IPS DF 6.9 (cell line): ENCODE measurements around the gene BACE1-AS.

ENCODE experiments used
- DNase-seq: peaks from one replicate; pipeline ENCODE4 v3.0.0-alpha.2; 2013; ENCODE audit warnings: low read depth, low spot score
- H3K27ac ChIP-seq: one replicate; pipeline ENCODE4 v1.5.1; 2013; ENCODE audit warnings: low read length, control low read depth
- H3K27me3 ChIP-seq: 2 replicates; pipeline ENCODE4 v1.6.1; 2013; ENCODE audit warnings: mild to moderate bottlenecking, low read length; ENCODE audit not compliant: control insufficient read depth, insufficient read depth
- H3K36me3 ChIP-seq: 2 replicates; pipeline ENCODE4 v1.6.1; 2013; ENCODE audit warnings: low read length; ENCODE audit not compliant: control insufficient read depth, insufficient read depth
- H3K4me1 ChIP-seq: 2 replicates; pipeline ENCODE4 v1.6.1; 2013; ENCODE audit warnings: low read length; ENCODE audit not compliant: control insufficient read depth, insufficient read depth
- H3K4me3 ChIP-seq: 2 replicates; pipeline ENCODE4 v1.5.1; 2013; ENCODE audit warnings: mild to moderate bottlenecking, low read length
- H3K9me3 ChIP-seq: 2 replicates; pipeline ENCODE4 v1.6.1; 2013; ENCODE audit warnings: low read length, inconsistent platforms; ENCODE audit not compliant: control insufficient read depth, insufficient read depth
- WGBS: extraction: QIAGEN DNeasy Blood & Tissue Kit; methylation state at CpG from one replicate; pipeline ENCODE4 v1.1.7; 2013; ENCODE audit warnings: mixed read lengths, missing lambda C conversion rate; ENCODE audit not compliant: insufficient read length, insufficient coverage; 5-methylcytosine and 5-hydroxymethylcytosine counted together

The BACE1-AS gene

DNA sequence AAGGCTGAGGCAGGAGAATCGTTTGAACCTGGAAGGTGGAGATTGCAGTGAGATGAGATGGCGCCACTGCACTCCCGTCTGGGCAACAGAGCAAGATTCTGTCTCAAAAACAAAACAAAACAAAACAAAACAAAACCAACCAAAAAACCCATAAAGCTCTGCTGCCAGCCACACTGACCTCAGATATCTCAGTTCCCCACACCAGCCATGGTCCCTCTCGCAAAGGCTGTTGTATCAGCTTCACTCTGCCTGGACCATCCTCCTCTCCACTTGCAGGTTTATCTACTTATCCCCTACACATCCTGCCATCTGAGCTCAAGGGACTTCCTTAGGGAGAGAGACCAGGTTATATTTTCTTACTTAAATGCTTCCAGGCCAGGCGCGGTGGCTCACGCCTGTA is 11.1 kb downstream of the BACE1-AS start:
- DNase-seq = no peak
- no peaks in the 10 kb centered on the region for H3K9me3 ChIP-seq
- no peak overlapping the region for H3K27ac ChIP-seq
- no peaks in the 10 kb centered on the region for H3K36me3 ChIP-seq
- H3K27me3 ChIP-seq = no peaks in the 10 kb centered on the region
- H3K4me1 ChIP-seq = peaks cover 6% of the 10 kb centered on the region
- H3K4me3 ChIP-seq = no peak overlapping the region
- no CpG with 5 or more reads among the region's 7 CpGs for WGBS

DNA sequence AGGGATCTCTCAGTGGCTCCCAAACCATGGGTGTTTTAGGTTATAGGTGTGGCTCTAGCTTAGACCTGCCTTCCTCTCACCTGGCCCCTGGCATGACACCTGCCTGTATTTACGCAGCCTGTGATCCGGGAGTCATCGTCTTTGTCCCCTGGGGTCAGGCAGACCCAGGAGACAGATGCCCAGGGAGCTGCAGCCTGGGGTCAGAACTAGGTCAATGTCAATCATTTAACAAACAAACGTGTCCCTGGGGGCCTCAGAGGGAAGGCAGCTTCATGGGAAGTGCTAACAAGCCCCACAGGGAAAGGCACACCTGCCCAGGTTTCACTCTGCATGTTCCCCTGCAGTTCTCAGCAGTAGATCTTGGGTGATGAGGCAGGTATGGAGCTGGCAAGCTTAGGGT is 12.0 kb downstream of the BACE1-AS start:
- Histone ChIP-seq H3K27ac (no peak overlapping the region), H3K4me3 (no peak overlapping the region), H3K4me1 (peaks cover 6% of the 10 kb centered on the region), H3K27me3 (no peaks in the 10 kb centered on the region), H3K36me3 (no peaks in the 10 kb centered on the region), H3K9me3 (no peaks in the 10 kb centered on the region)
- WGBS = no CpG with 5 or more reads among the region's 4 CpGs
- DNase-seq = no peak

DNA sequence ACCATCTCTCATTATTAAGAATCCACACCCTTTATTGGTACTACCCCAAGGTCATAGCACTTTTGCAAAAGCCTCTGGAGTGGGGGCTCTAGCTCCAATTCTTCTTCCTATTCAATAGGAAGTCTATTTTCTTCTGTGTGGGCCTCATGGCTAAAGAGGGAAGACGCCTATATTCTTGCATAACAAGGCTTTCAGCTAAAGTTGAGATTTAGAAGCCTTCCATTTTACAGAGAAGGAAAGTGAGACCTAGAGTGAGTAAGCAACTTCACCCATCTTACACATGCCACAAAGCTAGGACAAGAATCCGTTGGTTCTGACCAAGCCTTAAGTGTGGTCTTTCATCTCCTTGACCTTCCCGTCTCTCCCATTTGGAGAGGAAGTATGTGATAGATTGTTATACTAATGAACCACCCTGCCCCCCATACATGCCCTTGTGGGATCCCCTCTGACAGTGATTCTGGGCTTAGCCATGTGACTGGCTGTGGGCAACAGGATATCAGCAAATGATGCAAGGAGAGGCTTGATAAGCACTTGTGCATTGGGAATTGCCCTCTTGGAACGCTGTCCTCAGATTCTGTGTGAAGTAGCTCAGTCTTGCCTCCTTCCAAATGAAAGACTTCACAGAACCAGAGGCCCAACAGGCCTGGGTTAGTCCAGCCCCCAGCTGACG is 12.6 kb downstream of the BACE1-AS start:
- whole genome bisulfite sequencing = no CpG with 5 or more reads among the region's 5 CpGs
- Histone ChIP-seq H3K9me3 (no peaks in the 10 kb centered on the region), H3K4me1 (peaks cover 6% of the 10 kb centered on the region), H3K27ac (no peak overlapping the region), H3K4me3 (no peak overlapping the region), H3K27me3 (no peaks in the 10 kb centered on the region), H3K36me3 (no peaks in the 10 kb centered on the region)
- no peak for DNase-seq

DNA sequence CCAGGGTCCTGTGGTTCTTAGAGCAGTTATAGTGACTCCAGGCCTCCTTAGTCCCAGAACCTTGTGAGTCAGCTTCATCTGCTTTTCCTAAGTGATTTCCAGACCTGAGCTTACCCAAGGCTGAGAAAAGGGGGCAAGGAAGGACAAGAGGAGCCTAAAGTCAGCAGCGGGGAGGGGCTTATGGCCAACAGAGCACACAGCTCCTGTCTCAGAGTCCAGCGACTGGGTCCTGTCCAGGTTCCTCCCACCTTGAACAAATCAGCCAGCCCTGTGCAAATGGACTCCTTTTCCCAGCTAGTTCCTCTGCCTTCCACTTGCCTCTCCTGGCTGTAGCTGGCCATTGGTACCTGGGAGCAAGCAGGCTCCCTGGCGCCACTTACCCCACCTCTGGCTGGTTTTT is 14.0 kb downstream of the BACE1-AS start:
- no CpG with 5 or more reads among the region's 3 CpGs for WGBS
- peaks cover 2% of the 10 kb centered on the region; the same call in 1 of the 2 replicates for H3K4me1 ChIP-seq
- no peak overlapping the region for H3K27ac ChIP-seq
- H3K4me3 ChIP-seq = no peak overlapping the region
- no peak for DNase-seq
- no peaks in the 10 kb centered on the region for H3K36me3 ChIP-seq
- no peaks in the 10 kb centered on the region for H3K9me3 ChIP-seq
- no peaks in the 10 kb centered on the region for H3K27me3 ChIP-seq

DNA sequence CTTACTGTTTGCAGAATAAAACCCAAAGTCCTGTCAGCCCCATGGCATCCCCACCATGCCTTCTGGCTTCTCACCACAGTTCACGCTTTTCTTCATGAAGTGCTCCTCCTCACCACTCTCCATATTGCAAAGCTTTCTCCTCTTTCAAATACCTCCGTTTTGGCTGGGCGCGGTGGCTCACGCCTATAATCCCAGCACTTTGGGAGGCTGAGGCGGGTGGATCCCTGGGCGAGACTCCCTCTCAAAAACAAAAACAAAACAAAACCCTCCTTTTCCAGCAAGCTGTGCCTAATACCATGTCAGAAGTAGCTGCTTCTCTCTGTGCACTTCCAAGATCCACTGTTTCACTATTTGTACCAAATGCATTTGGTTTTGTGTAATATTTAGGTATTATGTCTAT is 18.2 kb downstream of the BACE1-AS start:
- Histone ChIP-seq H3K36me3 (no peaks in the 10 kb centered on the region), H3K27ac (no peak overlapping the region), H3K27me3 (no peaks in the 10 kb centered on the region), H3K4me3 (no peak overlapping the region), H3K4me1 (no peaks in the 10 kb centered on the region), H3K9me3 (no peaks in the 10 kb centered on the region)
- DNase-seq = no peak
- no CpG with 5 or more reads among the region's 7 CpGs for WGBS

DNA sequence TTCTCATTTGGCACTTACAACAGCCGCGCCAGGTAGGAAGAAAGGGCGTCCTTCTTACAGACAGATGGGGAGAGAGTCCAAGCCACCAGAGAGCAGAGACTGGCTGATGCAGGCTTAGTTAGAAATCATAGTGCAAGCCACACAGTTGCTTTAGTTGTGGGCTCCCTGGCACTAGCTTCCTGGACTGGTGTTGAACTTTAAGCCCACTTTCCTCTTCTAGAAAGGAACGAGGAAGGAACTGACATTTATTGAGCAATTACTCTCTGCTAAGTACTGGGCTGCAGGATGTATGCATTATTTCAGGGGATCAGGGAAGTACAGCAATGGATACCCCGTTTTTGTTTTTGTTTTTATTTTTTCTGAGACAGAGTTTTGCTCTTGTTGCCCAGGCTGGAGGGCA is 21.9 kb downstream of the BACE1-AS start:
- no peaks in the 10 kb centered on the region for H3K36me3 ChIP-seq
- H3K27me3 ChIP-seq = no peaks in the 10 kb centered on the region
- H3K27ac ChIP-seq = no peak overlapping the region
- H3K4me3 ChIP-seq = no peak overlapping the region
- peaks cover 5% of the 10 kb centered on the region for H3K4me1 ChIP-seq
- no peaks in the 10 kb centered on the region for H3K9me3 ChIP-seq
- WGBS = no CpG with 5 or more reads among the region's 5 CpGs
- no peak for DNase-seq

DNA sequence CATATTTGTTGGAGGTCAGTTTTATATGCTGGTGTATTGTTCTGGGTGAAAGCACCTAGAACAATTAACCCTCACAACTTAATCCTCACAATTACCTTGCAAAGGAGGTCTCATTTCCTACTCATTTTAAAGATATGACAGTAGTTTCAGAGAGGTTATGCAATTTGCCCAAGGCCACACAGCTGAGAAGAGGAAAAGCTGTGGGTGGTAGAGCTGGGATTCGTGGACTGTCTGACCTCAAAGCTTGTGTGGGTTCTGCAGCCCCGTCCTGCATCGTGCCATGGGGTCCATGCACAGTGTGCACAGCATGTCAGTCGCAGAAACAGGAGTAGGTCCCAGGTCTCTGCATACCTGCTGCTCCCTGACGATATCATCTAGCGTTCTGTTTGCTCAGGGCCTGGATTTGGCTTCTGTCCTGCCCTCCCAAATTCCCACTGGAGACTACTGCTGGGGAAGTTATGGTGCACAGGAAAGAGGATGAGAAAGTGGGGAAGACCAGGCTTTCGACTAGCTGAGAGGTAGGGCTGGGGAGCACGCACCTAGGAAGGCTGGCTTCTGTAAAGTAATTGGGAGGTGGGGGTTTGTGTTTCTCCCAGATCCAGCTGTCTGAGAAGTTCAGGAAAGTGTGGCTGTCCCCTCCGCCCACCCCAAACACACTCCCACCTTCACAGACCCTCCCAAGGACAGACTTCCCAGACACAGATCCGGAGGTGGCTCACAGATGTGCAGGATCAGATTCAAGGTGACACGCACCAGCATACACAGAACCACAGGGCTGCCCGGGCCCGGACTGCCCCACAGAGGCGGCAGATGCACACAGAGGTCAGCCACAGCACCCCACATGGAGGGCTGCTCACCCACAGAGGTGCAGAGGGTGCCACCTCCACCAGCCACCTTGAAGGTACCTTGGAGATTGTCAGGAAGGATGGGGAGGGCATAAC is 23.0 kb downstream of the BACE1-AS start:
- DNase-seq = no peak
- Histone ChIP-seq H3K4me1 (peaks cover 5% of the 10 kb centered on the region), H3K27ac (no peak overlapping the region), H3K27me3 (no peaks in the 10 kb centered on the region), H3K4me3 (no peak overlapping the region), H3K36me3 (no peaks in the 10 kb centered on the region), H3K9me3 (no peaks in the 10 kb centered on the region)
- WGBS = no CpG with 5 or more reads among the region's 14 CpGs

DNA sequence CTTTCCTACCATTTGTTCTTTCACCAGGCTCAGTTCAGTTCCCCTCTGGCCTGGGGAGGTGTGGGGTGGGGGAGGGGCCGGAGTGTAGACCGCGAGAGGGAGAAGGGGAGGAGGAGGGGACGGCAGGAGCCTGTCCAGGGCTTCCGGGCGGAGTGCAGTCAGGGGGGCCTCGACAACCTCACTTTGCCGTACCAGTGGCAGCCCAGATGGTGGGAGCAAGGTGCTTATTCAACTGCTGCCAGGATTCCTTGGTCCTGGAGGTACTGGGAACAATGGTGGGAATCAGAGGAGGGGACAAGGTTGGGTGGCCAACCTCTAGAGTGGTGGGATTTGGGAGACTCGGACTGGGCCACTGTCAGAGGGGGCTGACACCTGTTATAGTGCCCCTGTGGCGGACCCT is 23.7 kb downstream of the BACE1-AS start:
- Histone ChIP-seq H3K27ac (no peak overlapping the region), H3K27me3 (no peaks in the 10 kb centered on the region), H3K9me3 (no peaks in the 10 kb centered on the region), H3K4me3 (peak overlapping the region; percentile 58; the same call in 1 of the 2 replicates), H3K36me3 (no peaks in the 10 kb centered on the region), H3K4me1 (peaks cover 5% of the 10 kb centered on the region)
- no peak for DNase-seq
- no CpG with 5 or more reads among the region's 10 CpGs for WGBS

DNA sequence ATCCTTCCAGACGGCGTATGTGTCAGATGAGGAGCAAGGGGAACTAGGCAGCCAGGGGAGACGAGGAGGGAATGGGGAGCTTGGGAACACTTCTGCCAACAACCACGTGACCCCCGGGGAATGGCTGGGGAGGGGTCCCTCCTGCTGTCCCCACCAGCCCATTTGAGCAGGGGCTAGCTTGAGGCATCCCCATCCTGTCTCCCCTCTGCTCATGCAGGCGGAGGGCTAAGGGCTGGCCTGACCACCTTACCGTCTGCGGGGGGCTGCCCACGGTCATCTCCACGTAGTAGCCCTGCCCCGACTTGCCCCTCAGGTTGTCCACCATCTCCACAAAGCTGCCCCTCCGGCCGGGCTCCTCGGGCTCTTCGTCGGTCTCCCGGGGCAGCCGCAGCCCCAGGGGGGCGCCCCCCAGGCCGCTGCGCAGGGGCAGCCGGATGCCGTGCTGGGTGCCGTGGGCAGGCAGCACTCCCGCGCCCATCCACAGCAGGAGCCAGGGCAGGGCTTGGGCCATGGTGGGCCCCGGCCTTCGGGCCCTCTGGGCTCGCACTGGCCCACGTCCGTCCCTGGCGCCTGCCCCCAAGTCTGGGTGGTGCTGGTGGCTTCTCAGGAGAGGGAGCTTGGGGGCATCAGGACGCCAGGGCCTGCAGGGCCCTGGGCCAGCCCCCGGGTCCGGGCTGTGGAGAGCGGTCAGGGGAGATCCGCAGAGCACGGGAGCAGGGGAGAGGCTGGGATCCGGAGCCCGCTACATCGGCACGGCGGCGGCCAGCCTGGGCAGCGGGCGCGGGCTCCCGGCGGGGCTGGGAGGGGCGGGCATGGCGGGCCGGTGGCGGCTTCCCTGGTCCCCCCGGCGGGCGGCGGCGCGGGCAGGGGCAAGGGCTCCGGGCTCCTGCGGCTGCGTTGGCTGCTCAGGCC is 24.4 kb downstream of the BACE1-AS start:
- no CpG with 5 or more reads among the region's 62 CpGs for WGBS
- Histone ChIP-seq H3K27me3 (no peaks in the 10 kb centered on the region), H3K4me3 (peak overlapping the region; percentile 58; the same call in 1 of the 2 replicates), H3K36me3 (no peaks in the 10 kb centered on the region), H3K9me3 (no peaks in the 10 kb centered on the region), H3K27ac (no peak overlapping the region), H3K4me1 (peaks cover 5% of the 10 kb centered on the region)
- no peak for DNase-seq
